ENCODE measurements around the gene FNTB.
A peak's percentile ranks its signal among the peaks of the same experiment; 100 is the strongest.

FNTB gene

GRCh38 chr14:65054471-65055085, 67.9 kb downstream of the FNTB start:
- TF ChIP-seq CTCF (conservative IDR thresholded peaks at IDR 0.05) (no peak), ZFX (IDR thresholded peaks at IDR 0.05) (no peak)
- H3K27ac ChIP-seq: no peak overlapping the region

GRCh38 chr14:65057695-65058094, 71.0 kb downstream of the FNTB start:
- no peak overlapping the region for H3K27ac ChIP-seq
- TF ChIP-seq CTCF (conservative IDR thresholded peaks at IDR 0.05): no peak
- TF ChIP-seq ZFX (IDR thresholded peaks at IDR 0.05): no peak

GRCh38 chr14:65062096-65063075, 75.7 kb downstream of the FNTB start:
- TF ChIP-seq CTCF (conservative IDR thresholded peaks at IDR 0.05): no peak
- TF ChIP-seq ZFX (IDR thresholded peaks at IDR 0.05): no peak
- no peak overlapping the region for H3K27ac ChIP-seq

GRCh38 chr14:65065719-65066118, 79.0 kb downstream of the FNTB start:
- TF ChIP-seq CTCF (conservative IDR thresholded peaks at IDR 0.05): no peak
- H3K27ac ChIP-seq: no peak overlapping the region

- TF ChIP-seq CTCF (conservative IDR thresholded peaks at IDR 0.05) (no peak), ZFX (IDR thresholded peaks at IDR 0.05) (no peak)
- H3K27ac ChIP-seq: peak overlapping the region; percentile 55
Observed at GRCh38 chr14:65069874-65070413, 83.2 kb downstream of the FNTB start.

- H3K27ac ChIP-seq: peak overlapping the region; percentile 55
- TF ChIP-seq CTCF (conservative IDR thresholded peaks at IDR 0.05): no peak
- no peak for TF ChIP-seq ZFX (IDR thresholded peaks at IDR 0.05)
Observed at GRCh38 chr14:65070471-65070976, 83.8 kb downstream of the FNTB start.

GRCh38 chr14:65071544-65071943, 84.8 kb downstream of the FNTB start:
- H3K27ac ChIP-seq: peak overlapping the region; percentile 55; the same call in 1 of the 2 replicates
- no peak for TF ChIP-seq ZFX (IDR thresholded peaks at IDR 0.05)
- TF ChIP-seq CTCF (conservative IDR thresholded peaks at IDR 0.05): no peak
